ENCODE data around the gene SLC9C1.

Gene SLC9C1

GRCh38 chr3:112321867-112322652 is 28.0 kb upstream of the SLC9C1 start:
- Mint-ChIP-seq H3K4me3 (no peak overlapping the region), H3K27ac (no peak overlapping the region), H3K27me3 (no peaks in the 10 kb centered on the region), H3K9me3 (no peaks in the 10 kb centered on the region), H3K36me3 (ENCODE audit: low read depth) (no peaks in the 10 kb centered on the region), H3K4me1 (ENCODE audit: low read depth) (peaks cover 10% of the 10 kb centered on the region)
- intact Hi-C loops (cut with micrococcal nuclease), result no loop called here

- intact Hi-C loops (cut with micrococcal nuclease), result no loop called here
- peaks cover 10% of the 10 kb centered on the region for H3K4me1 Mint-ChIP-seq (ENCODE audit: low read depth)
- no peak overlapping the region for H3K4me3 Mint-ChIP-seq
- H3K9me3 Mint-ChIP-seq, result no peaks in the 10 kb centered on the region
- no peaks in the 10 kb centered on the region for H3K27me3 Mint-ChIP-seq
- H3K27ac Mint-ChIP-seq, result peak overlapping the region; percentile 10
- H3K36me3 Mint-ChIP-seq (ENCODE audit: low read depth), result no peaks in the 10 kb centered on the region
These were observed 26.7 kb upstream of the SLC9C1 start for GRCh38 chr3:112320691-112321090.

GRCh38 chr3:112319516-112320276 is 25.7 kb upstream of the SLC9C1 start:
- Mint-ChIP-seq H3K36me3 (ENCODE audit: low read depth) (no peaks in the 10 kb centered on the region), H3K4me1 (ENCODE audit: low read depth) (peaks cover 16% of the 10 kb centered on the region), H3K27ac (no peak overlapping the region), H3K27me3 (no peaks in the 10 kb centered on the region), H3K4me3 (no peak overlapping the region), H3K9me3 (no peaks in the 10 kb centered on the region)
- intact Hi-C loops (cut with micrococcal nuclease), result no loop called here

GRCh38 chr3:112315791-112316190 is 21.8 kb upstream of the SLC9C1 start:
- Mint-ChIP-seq H3K4me1 (ENCODE audit: low read depth) (peaks cover 22% of the 10 kb centered on the region), H3K9me3 (no peaks in the 10 kb centered on the region), H3K36me3 (ENCODE audit: low read depth) (no peaks in the 10 kb centered on the region), H3K27me3 (no peaks in the 10 kb centered on the region), H3K27ac (no peak overlapping the region), H3K4me3 (no peak overlapping the region)
- intact Hi-C loops (cut with micrococcal nuclease), result no loop called here

GRCh38 chr3:112314649-112315048 is 20.6 kb upstream of the SLC9C1 start:
- no peak overlapping the region for H3K4me3 Mint-ChIP-seq
- intact Hi-C loops (cut with micrococcal nuclease), result no loop called here
- peak overlapping the region; percentile 39 for H3K27ac Mint-ChIP-seq
- no peaks in the 10 kb centered on the region for H3K36me3 Mint-ChIP-seq (ENCODE audit: low read depth)
- H3K9me3 Mint-ChIP-seq, result no peaks in the 10 kb centered on the region
- H3K27me3 Mint-ChIP-seq, result no peaks in the 10 kb centered on the region
- H3K4me1 Mint-ChIP-seq (ENCODE audit: low read depth), result peaks cover 17% of the 10 kb centered on the region

- Mint-ChIP-seq H3K36me3 (ENCODE audit: low read depth) (no peaks in the 10 kb centered on the region), H3K9me3 (no peaks in the 10 kb centered on the region), H3K27ac (no peak overlapping the region), H3K4me1 (ENCODE audit: low read depth) (no peaks in the 10 kb centered on the region), H3K27me3 (no peaks in the 10 kb centered on the region), H3K4me3 (no peak overlapping the region)
- intact Hi-C loops (cut with micrococcal nuclease), result no loop called here
These were observed 14.3 kb upstream of the SLC9C1 start for GRCh38 chr3:112308151-112308911.

- Mint-ChIP-seq H3K4me1 (ENCODE audit: low read depth) (no peaks in the 10 kb centered on the region), H3K9me3 (no peaks in the 10 kb centered on the region), H3K36me3 (ENCODE audit: low read depth) (no peaks in the 10 kb centered on the region), H3K27ac (no peak overlapping the region), H3K4me3 (no peak overlapping the region), H3K27me3 (no peaks in the 10 kb centered on the region)
- intact Hi-C loops (cut with micrococcal nuclease), result no loop called here
These were observed 13.5 kb upstream of the SLC9C1 start for GRCh38 chr3:112307557-112307956.

- no peak overlapping the region for H3K4me3 Mint-ChIP-seq
- no peaks in the 10 kb centered on the region for H3K27me3 Mint-ChIP-seq
- H3K27ac Mint-ChIP-seq, result no peak overlapping the region
- H3K36me3 Mint-ChIP-seq (ENCODE audit: low read depth), result no peaks in the 10 kb centered on the region
- intact Hi-C loops (cut with micrococcal nuclease), result no loop called here
- H3K9me3 Mint-ChIP-seq, result no peaks in the 10 kb centered on the region
- no peaks in the 10 kb centered on the region for H3K4me1 Mint-ChIP-seq (ENCODE audit: low read depth)
These were observed 12.8 kb upstream of the SLC9C1 start for GRCh38 chr3:112306825-112307224.

- no peaks in the 10 kb centered on the region for H3K27me3 Mint-ChIP-seq
- H3K27ac Mint-ChIP-seq, result no peak overlapping the region
- H3K4me3 Mint-ChIP-seq, result no peak overlapping the region
- intact Hi-C loops (cut with micrococcal nuclease), result no loop called here
- no peaks in the 10 kb centered on the region for H3K4me1 Mint-ChIP-seq (ENCODE audit: low read depth)
- no peaks in the 10 kb centered on the region for H3K9me3 Mint-ChIP-seq
- H3K36me3 Mint-ChIP-seq (ENCODE audit: low read depth), result no peaks in the 10 kb centered on the region
These were observed 10.6 kb upstream of the SLC9C1 start for GRCh38 chr3:112304611-112305010.

- Mint-ChIP-seq H3K9me3 (no peaks in the 10 kb centered on the region), H3K27ac (no peak overlapping the region), H3K4me3 (no peak overlapping the region), H3K27me3 (no peaks in the 10 kb centered on the region), H3K36me3 (ENCODE audit: low read depth) (no peaks in the 10 kb centered on the region), H3K4me1 (ENCODE audit: low read depth) (no peaks in the 10 kb centered on the region)
- intact Hi-C loops (cut with micrococcal nuclease), result no loop called here
These were observed 9.8 kb upstream of the SLC9C1 start for GRCh38 chr3:112303764-112304325.

- no peaks in the 10 kb centered on the region for H3K9me3 Mint-ChIP-seq
- intact Hi-C loops (cut with micrococcal nuclease), result no loop called here
- H3K27me3 Mint-ChIP-seq, result no peaks in the 10 kb centered on the region
- peaks cover 3% of the 10 kb centered on the region for H3K4me1 Mint-ChIP-seq (ENCODE audit: low read depth)
- H3K27ac Mint-ChIP-seq, result no peak overlapping the region
- H3K4me3 Mint-ChIP-seq, result no peak overlapping the region
- H3K36me3 Mint-ChIP-seq (ENCODE audit: low read depth), result no peaks in the 10 kb centered on the region
These were observed 9.1 kb upstream of the SLC9C1 start for GRCh38 chr3:112302881-112303763.

- H3K27ac Mint-ChIP-seq, result no peak overlapping the region
- peaks cover 9% of the 10 kb centered on the region for H3K4me1 Mint-ChIP-seq (ENCODE audit: low read depth)
- no peaks in the 10 kb centered on the region for H3K36me3 Mint-ChIP-seq (ENCODE audit: low read depth)
- H3K27me3 Mint-ChIP-seq, result no peaks in the 10 kb centered on the region
- H3K4me3 Mint-ChIP-seq, result no peak overlapping the region
- intact Hi-C loops (cut with micrococcal nuclease), result no loop called here
- no peaks in the 10 kb centered on the region for H3K9me3 Mint-ChIP-seq
These were observed 8.3 kb upstream of the SLC9C1 start for GRCh38 chr3:112302150-112302830.

GRCh38 chr3:112298781-112299180 is 4.8 kb upstream of the SLC9C1 start:
- no peak overlapping the region for H3K27ac Mint-ChIP-seq
- no peak overlapping the region for H3K4me3 Mint-ChIP-seq

More at GRCh38 chr3:112298781-112299180, 4.8 kb upstream of the SLC9C1 start:
- intact Hi-C loops (cut with micrococcal nuclease), result no loop called here
- no peaks in the 10 kb centered on the region for H3K27me3 Mint-ChIP-seq
- H3K9me3 Mint-ChIP-seq, result no peaks in the 10 kb centered on the region
- peaks cover 13% of the 10 kb centered on the region for H3K4me1 Mint-ChIP-seq (ENCODE audit: low read depth)
- H3K36me3 Mint-ChIP-seq (ENCODE audit: low read depth), result no peaks in the 10 kb centered on the region
